Activated CD8-positive, alpha-beta memory T cell treated with anti-CD3 and anti-CD28 coated beads for 36 hours (primary cell): ENCODE data around the gene KRT16. TPM values are rescaled to one million over a fixed set of nuclear protein-coding genes. Genes with fewer than 3 reads are reported as not detected.
"Not testable (repeated sequence)": the region's sequence is repeated elsewhere in the genome, so short reads cannot be mapped to it uniquely, and the experiment has no call there.

ENCODE experiments used
- CTCF ChIA-PET: fragments of 350-600 bp; sonication (Branson Sonifier 250); formaldehyde crosslinking; loops from one replicate; lab custom pipeline; 2021; ENCODE audit warnings: antibody characterized with exemption; lab: Charles Lee
- POLR2A ChIA-PET: fragments of 350-600 bp; sonication (Branson Sonifier 250); formaldehyde crosslinking; loops from one replicate; lab custom pipeline; 2021; ENCODE audit warnings: antibody characterized with exemption; lab: Charles Lee
- total RNA-seq, 2 experiments: library from RNA; stranded (reverse); gene quantifications; one replicate each; pipeline ENCODE4 v1.2.3, GENCODE V29; 2021

Gene KRT16
- total RNA-seq, 2 experiments from 2014 or later: not detected

DNA sequence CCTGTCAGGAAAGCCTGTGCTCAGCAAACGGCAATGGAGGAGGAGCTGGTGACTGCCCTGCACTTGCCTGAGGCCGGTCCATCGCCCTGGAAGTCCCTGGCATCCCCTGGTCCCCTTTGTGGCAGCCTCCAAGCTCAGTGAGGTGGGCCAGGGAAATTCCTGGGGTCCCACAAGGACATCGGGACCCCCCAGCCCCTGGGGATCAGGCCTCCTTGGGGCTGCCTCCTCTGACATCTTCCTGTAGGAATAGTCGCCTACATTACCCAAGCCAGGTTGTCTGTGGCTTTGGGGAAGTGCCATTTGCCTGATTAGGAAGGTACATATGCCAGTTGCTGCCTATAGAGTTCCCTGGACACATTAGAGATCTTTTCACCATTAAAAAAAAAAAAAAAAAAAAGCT lies 33.6 kb downstream of the KRT16 start:
- POLR2A ChIA-PET: interaction anchor here (0.6 kb wide), 1 partner anchor 1801 kb away, joined by 4 read pairs; no protein-coding TSS in a partner anchor
- CTCF ChIA-PET: interaction anchor here (0.5 to 1.6 kb wide), 6 partner anchors 26 to 722 kb away, joined by 3 to 6 read pairs (median 3); no protein-coding TSS in a partner anchor

GRCh38 chr17:41578538-41578937 lies 34.0 kb downstream of the KRT16 start:
- POLR2A ChIA-PET: no interaction called here
- CTCF ChIA-PET: interaction anchor here (1.0 to 1.6 kb wide), 2 partner anchors 26 to 30 kb away, joined by 3 to 6 read pairs; no protein-coding TSS in a partner anchor

DNA sequence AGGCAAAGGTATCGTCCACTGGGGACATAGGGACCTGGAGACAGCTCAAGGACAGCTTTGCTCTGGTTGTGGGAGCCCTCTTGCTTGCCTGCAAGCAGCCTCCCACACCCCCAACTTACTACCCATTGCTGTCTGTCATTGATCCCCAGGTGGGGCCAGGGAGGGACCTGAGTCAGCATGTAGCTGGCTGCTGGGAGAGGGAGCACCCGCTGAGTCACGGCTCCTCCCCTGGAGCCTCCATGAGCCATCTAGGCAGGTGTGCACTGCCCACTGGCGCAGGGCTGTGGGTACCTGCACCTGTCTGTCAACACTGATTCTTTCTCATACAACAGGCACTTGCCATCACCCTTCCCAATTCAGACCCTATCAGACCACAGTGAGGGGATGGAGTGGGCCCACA lies 35.8 kb downstream of the KRT16 start:
- CTCF ChIA-PET: interaction anchor here (1.1 kb wide), 1 partner anchor 86 kb away, joined by 3 read pairs; no protein-coding TSS in a partner anchor

GRCh38 chr17:41575336-41575735 lies 37.2 kb downstream of the KRT16 start:
- POLR2A ChIA-PET: no interaction called here
- CTCF ChIA-PET: no interaction called here

More for the DNA sequence above, 35.8 kb downstream of the KRT16 start:
- POLR2A ChIA-PET: not testable (repeated sequence)

DNA sequence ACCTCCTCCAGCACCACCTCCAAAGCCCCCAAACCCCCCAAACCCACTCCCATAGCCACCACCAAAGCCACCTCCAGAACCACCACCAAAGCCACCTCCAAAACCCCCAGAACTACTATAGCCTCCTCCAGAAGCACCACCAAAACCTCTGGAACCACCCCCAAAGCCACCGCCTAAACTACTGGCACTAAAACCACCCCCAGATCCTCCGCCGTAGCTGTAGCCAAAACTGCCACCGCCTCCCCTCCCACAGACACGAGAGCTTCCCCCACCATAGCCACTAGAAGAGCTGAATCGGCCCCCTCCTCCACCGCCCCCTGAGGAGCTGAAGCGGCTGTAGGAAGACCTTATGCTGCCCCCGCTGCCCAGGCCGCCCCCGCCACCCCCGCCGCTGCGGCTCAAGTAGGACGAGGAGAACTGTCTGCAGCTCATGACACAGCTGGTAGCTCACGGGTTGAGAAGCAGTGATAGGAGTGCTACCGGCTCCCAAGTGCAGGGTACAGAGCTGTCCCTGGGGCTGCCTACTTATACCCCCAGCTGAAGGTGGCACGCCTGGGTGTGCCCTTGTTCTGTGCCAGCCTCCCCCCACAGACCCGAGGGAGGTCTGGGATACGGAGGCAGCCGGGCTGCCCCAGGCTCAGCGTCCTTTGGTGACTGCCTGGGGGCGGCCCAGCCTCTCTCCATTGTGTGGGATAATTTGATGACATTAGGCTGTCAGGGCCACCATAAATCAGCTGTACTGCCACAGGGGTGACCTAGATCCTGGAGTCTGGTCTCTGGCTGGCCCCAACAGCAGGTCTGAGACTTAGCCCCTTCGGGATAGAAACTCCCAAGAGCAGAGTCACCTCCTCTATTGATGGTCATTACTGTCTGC lies 40.8 kb downstream of the KRT16 start, which contains the start of gene KRT9:
KRT9 (minus strand) TSS at position 499 of the 874 bp plus-strand sequence; CDS start at position 432, 67 bp downstream.
- ChIA-PET CTCF (interaction anchor here (0.8 to 1.6 kb wide), 3 partner anchors 23 to 91 kb away, joined by 3 to 4 read pairs (median 3); no protein-coding TSS in a partner anchor), POLR2A (no interaction called here)

DNA sequence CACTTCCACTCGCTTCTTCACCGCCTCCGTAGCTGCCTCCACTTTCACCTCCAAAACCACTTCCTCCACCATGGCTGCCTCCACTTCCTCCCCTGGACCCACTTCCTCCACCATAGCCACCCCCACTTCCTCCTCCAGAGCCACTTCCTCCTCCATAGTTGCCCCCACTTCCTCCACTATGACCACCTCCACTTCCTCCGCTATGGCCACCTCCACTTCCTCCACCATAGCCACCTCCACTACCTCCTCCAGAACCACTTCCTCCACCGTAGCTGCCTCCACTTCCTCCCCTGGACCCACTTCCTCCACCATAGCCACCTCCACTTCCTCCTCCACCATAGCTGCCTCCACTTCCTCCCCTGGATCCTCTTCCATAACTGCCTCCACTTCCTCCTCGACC lies 45.2 kb downstream of the KRT16 start:
- ChIA-PET CTCF (interaction anchor here (0.7 to 2.5 kb wide), 2 partner anchors 18 to 33 kb away, joined by 3 to 8 read pairs; no protein-coding TSS in a partner anchor), POLR2A (no interaction called here)

GRCh38 chr17:41565338-41565737 lies 47.2 kb downstream of the KRT16 start:
- ChIA-PET CTCF (interaction anchor here (1.6 kb wide), 1 partner anchor 16 kb away, joined by 10 read pairs; no protein-coding TSS in a partner anchor), POLR2A (no interaction called here)

DNA sequence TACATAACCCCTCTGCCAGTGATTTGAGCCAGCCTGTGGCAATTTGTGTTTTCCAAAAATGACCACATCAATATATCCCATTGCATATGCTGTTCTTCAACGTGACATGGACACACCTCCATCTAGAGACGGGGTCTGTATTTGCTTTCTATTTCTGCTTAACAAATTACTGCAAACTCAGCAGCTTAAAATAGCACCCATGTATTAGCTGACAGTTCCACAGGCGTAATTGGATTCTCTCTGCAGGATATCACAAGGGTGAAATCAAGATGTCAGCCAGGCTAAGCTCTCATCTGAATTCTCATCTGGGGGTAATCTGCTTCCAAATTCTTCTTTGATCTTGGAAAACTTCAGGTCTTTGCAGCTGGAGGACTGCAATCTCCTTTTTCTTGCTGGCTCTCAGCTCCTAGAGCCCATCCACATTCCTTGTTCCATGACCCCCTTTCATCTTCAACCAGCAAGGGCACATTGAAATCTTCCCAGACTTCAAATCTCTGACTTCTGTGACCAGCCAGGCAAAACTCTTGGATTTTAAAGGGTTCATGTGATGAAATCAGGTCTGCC lies 48.9 kb downstream of the KRT16 start:
- CTCF ChIA-PET: interaction anchor here (1.1 kb wide), 1 partner anchor 85 kb away, joined by 3 read pairs; no protein-coding TSS in a partner anchor
- POLR2A ChIA-PET: no interaction called here

DNA sequence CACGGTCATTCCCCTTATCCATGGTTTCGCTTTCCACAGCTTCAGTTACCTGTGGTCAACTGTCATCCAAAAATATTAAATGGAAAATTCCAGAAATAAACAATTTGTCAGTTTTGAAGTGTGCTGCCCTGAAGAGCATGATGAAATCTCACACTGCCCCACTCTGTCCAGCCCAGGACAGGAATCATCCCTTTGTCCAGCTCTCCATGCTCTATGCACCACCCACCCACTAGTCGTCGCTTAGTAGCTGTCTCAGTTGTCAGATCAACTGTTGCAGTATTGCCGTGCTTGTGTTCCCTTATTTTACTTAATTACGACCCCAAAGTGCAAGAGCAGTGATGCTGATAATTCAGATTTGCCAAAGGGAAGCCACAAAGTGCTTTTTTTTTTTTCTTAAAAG lies 51.0 kb downstream of the KRT16 start:
- CTCF ChIA-PET: interaction anchor here (1.9 kb wide), 1 partner anchor 12 kb away, joined by 4 read pairs; no protein-coding TSS in a partner anchor

More for the DNA sequence above, 51.0 kb downstream of the KRT16 start:
- POLR2A ChIA-PET: no interaction called here

Other genes with a start within 250 kb of the KRT16 start
- not detected for gene KRT33B, start 243.0 kb downstream of the KRT16 start, total RNA-seq
- gene KRT34, start 230.5 kb downstream of the KRT16 start, total RNA-seq: not detected
- not detected for gene KRT31, start 215.2 kb downstream of the KRT16 start, total RNA-seq
- gene KRT37, start 188.2 kb downstream of the KRT16 start, total RNA-seq: not detected
- gene KRT38, start 171.8 kb downstream of the KRT16 start, total RNA-seq: not detected
- gene KRT32, start 145.4 kb downstream of the KRT16 start, total RNA-seq: not detected
- gene KRT35, start 131.6 kb downstream of the KRT16 start, total RNA-seq: not detected
- not detected for gene KRT36, start 122.9 kb downstream of the KRT16 start, total RNA-seq
- not detected for gene KRT13, start 107.2 kb downstream of the KRT16 start, total RNA-seq
- gene KRT15, start 93.9 kb downstream of the KRT16 start, total RNA-seq: not detected
- not detected for gene KRT19, start 84.5 kb downstream of the KRT16 start, total RNA-seq
- gene KRT9, start 40.7 kb downstream of the KRT16 start, total RNA-seq: not detected
- not detected for gene KRT14, start 25.9 kb downstream of the KRT16 start, total RNA-seq
- under 1 TPM in 1 of 2 experiments, not detected in 1; 0.27 TPM for gene KRT17, start 11.8 kb upstream of the KRT16 start, total RNA-seq
- gene EIF1, start 76.1 kb upstream of the KRT16 start, total RNA-seq: 1,000 to 10,000 TPM; 1,395 to 1,415 TPM
- gene GAST, start 99.6 kb upstream of the KRT16 start, total RNA-seq: not detected
- gene HAP1, start 121.9 kb upstream of the KRT16 start, total RNA-seq: under 1 TPM; 0.10 to 0.25 TPM
- gene JUP, start 173.9 kb upstream of the KRT16 start, total RNA-seq: under 1 TPM; 0.42 to 0.55 TPM
- gene P3H4, start 199.2 kb upstream of the KRT16 start, total RNA-seq: 1 to 10 TPM; 3.3 to 3.7 TPM
- 1 to 10 TPM; 1.7 to 2.1 TPM for gene FKBP10, start 200.2 kb upstream of the KRT16 start, total RNA-seq
- 10 to 100 TPM; 53.0 to 56.0 TPM for gene NT5C3B, start 223.5 kb upstream of the KRT16 start, total RNA-seq
- under 1 TPM; 0.08 to 0.17 TPM for gene KLHL10, start 225.1 kb upstream of the KRT16 start, total RNA-seq